Muscle of back (tissue), 11 donors: ENCODE results near the gene NT5C1A. TPM values are rescaled to one million over a fixed set of nuclear protein-coding genes. Genes with fewer than 3 reads are reported as not detected.

Source experiments
- DNase-seq, 3 donors: peaks; one replicate each; pipeline versions ENCODE4 v3.0.0 to v3.0.0-alpha.2; 2013
- polyA plus RNA-seq, 10 donors: library from polyadenylated mRNA; unstranded; fragments of 120-200 nt; gene quantifications; one replicate each; pipeline ENCODE4 v1.2.1, GENCODE V29; 2013; ENCODE audit not compliant: insufficient read length in 10 of 10

The NT5C1A gene
- polyA plus RNA-seq, 10 donors = 4.5 to 8.9 (median 6.5) TPM

DNA sequence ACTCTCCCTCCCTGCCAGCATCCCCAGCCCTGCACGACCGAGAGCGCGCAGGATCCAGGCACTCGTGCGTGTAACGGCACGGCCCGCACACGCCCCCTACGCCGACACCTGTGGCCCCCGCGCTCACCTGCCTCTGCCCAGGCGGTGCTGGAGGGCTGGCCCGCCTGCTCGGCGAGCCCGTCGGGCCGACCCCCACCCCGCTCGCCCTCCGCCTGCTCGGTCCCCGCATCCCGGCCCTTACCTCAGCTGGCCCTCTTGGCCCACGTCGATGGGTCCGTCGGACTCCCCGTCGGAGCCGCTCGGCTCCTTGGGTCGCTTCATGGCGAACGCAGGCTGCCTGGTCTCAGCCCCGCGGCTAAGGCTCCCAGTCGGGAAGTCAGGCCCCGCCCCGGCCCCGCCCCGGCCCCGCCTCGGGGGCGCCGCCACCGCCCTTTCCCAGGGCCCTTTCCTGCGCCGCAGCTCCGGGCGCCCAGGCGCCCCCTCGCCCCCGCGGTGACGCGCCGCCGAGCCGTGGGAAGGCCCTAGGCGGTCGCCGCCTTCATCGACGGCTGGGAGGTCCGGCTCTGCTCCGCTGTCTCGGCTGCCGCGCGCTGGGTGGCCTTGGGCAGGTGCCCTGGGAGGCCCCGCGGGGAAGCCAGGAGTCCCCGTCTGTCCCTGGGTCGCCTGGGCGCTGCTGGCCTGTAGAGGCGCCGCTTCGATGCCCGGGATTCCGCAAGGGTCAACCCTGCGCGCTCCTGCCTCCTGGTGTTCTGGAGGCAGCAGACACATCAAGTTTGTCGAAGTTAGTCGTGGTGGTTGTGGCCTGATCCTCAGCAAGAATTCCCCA, 32.4 kb downstream of the NT5C1A start, which contains the start of gene HEYL:
Gene HEYL (minus strand): TSS at position 339 of the 826 bp plus-strand sequence. CDS start 18 bp downstream, at position 321.
- DNase-seq = peak; percentile 47 to 86 (median 53)

DNA sequence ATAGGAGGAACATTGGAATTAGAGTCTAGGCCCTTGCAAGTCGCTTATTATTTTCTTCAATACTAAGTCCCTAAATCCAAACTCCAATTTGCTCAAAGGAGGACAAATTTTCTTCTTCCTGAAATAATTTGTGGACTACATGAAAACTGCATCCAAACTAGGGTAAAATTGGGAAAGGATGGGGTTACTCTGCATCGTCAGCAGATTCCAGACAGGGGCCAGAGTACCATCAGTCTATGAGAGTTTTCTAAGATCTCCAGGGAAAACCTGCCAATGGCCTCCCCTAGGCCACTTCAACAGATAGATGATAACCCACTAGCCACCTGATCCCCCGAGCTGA, 33.0 kb downstream of the NT5C1A start:
- DNase-seq = no peak

DNA sequence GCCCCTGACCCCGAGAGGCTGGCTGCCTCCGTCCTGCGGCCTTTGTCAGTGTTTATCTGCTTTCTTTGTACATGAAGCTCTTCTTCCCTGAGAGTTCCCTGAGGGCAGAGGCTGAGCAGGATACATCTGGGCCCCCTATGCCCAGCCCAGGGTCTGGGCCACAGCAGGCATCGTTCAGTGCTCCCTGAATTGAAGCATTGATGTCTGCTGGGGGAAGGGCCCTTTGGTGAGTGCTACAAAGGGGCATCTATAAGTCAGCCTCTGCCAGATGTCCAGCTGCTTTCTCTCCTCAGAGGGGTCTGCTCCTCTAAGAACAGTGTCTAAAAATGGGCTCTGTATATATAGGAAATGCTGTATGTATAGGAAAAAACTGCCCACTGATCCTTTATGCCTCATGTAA, 34.5 kb downstream of the NT5C1A start:
- DNase-seq = no peak

DNA sequence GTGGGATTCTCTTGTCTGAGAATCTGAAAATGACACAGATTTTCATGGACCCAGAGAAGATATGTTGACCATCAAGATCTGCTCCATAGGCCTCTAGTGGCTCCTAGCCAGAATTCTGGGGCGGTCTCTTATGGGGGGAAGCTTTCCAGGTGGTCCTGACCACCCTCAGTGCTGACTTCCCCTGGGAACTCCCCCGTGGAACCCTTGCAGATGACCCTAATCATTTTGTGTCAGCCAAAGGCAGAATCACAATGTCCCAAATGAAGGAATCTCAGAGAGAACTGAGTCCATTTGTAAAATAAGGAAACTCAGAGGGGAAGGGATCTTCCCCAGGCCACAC, 36.1 kb downstream of the NT5C1A start:
- no peak for DNase-seq

DNA sequence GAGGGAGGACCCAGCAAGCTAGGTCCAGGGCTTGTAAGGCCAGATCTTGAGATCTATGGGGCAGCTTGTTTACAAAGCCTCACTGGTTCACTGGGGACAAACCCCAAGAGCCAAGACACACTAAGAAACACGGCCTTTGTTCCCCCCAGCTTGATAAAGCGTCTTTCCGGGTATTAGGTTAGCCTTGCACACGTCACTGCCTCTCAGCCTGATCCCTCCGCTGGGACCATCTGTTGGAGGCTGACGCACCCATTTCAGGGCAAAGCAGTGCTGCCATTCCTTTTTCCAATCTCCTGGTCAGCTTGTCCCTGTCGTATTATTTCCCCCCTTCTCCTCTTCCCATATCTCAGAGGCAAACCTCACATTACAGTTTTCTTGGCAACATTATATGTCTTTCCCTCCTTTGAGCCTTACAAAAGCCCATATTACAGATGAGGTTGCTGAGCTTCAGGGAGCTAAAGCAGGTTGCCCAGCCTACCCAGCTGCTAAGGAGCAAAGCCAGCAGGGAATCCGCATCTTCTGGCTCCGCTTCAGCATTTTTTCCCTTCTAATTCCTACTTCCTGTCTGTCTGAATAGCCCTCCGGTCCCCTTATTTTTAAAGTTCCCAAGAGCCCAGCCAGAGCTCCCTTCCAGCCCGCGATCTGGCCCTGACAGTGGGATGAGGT, 36.6 kb downstream of the NT5C1A start:
- peak in 1 of 3 donors; percentile 57 for DNase-seq

DNA sequence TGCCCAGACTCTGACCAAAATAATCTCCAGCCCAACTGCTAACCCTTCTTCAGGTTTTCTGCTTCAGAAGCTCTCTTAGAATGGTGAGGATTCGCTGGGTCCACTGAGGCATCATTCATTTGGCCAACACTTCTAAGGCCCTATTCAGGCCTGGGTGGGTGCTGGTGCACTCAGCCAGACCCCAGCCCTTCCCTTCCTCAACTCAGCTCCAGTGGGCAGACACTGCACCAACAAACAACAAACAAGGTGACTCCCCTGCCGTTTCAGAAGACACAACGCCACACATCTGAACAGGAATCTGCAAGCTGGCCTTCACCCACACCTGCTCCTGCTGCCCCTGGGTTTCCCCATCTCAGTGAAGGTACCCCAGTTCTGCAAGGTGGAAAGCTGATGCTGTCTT, 38.5 kb downstream of the NT5C1A start:
- no peak for DNase-seq

DNA sequence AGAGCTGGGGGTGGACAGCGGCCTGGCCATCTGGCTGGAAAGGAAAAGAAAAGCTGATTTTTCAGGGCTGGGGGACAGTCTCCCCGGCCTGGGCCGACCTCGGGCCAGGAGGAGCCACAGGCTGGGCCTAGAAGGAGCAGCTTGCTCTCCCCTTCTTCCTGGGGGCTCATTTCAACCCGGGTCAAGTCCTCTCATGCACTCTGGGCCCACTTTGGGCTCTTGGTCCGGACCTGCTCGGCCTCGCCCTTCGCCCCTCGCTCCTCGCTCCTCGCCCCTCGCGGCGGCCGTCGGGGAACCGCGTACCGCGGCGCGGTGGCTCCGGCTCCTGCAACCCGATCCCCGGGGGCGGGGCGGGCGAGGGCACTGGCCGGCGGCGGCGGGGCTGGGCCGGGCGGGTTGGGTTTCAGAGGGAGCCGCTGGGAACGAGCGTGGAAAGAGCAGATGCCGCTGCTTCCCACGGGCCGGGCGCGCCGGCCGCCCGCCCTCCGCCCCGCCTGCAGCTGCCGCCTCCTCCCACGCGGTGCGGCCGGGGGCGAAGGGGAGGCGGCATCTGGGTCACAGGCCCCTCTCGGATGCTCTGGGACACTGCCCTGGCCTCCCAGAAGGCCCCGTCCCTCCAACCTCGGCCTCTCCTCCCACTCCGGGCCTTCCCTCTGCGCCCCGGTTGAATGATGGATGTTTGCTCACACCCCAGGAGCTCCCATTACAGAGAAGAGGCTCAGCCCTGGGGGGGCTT, 39.1 kb downstream of the NT5C1A start:
- DNase-seq = peak; percentile 63 to 83 (median 65)

DNA sequence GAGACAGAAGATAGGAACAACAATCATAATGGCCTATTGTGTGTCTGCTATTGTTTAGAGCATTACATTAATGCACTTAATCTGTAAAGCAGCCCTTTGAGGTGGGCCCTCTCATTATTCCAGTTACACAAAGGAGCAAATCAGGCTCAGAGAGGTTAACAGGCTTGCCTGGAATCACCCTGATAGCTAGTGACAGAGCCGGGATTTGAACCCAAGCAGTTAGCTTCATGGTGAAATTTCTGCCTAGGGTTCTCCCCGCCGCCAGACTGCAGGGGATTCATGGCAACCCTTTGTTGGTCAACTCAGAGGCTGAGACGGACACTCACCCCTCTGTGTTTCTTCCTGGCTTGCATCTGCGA, 39.6 kb downstream of the NT5C1A start:
- DNase-seq = no peak

DNA sequence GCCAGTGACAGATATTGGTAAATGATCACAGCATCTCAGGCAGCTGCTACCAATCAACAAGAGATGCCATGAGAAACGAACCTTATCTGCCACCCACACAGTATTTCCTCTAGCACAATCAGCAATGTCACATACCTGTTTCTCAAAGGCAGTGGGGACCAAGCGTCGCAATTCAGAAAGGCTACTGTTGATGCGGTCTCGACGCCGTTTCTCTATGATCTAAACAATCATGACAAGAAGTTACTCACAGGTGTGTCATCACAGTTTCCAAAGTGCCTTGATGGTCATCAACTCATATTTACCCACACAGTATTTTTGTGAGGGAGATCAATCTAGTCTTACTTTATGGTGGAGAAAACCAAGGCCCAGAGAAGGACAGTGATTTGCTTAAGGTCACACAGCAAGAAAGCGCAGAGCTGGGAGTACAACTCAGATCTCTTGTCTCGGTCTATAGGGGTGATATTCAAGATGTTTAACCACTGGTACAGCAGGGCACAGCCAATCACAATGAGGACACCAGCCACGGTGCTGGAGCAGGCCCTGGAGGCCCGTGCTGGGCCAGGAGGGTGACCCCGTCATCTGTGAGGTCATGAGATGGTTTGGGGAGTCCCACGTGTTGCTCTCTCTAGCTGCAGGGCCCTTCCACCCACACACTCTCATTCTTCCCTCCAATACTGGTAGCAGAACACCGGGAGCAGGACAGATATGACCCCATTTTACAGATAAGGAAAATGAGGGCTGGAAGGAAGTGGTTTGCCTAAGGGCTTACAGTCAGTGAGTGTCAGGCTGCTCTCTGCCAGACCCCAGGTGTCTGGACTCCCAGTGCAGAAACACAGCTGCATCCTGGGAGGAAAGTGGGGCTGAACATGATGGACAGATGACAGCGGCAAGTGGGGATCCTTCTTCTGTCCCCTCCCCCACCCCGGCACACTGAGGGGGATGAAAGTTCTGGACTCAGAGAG, 40.3 kb downstream of the NT5C1A start:
- no peak for DNase-seq

DNA sequence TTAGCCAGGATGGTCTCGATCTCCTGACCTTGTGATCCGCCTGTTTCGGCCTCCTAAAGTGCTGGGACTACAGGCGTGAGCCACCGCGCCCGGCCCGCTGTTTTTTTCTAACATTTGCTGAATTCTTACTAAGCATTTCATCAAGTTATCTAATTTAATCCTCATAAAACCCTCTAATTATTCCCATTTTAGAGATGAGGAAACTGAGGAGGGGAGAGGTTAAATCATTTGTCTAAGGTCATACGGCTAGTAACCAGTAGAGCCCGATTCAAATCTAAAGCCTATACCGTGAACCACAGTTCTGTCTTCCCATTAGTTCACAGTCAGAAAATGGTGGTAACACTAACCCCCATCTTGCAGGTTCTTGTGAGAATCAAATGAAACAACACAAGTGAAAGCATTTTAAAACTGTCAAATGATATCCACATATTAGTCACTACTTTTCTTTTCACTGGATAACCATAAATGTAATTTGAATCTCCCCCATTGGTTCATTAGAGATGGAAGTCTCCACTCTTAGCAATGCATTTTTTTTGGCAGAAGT, 43.0 kb downstream of the NT5C1A start:
- no peak for DNase-seq

DNA sequence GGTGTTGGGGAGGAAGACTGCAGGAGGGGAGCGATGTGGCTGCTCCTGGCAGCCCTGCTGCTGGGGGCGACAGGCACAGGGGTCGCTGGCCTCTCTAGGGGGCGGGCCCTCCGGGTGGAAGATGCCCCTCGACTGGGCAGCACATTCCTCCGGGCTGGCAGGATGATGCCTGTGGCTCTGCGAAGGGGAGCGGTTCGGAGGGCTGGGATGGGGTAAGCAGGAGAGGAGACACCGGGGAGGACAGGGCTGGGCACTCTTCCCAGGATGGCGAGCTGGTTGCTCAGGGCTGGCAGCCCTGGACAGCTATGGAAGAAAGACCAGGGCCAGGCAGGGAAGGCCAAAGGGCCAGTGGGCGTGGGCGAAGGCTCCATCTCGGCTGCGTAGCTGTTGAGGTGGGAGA, 45.3 kb downstream of the NT5C1A start:
- DNase-seq = no peak

DNA sequence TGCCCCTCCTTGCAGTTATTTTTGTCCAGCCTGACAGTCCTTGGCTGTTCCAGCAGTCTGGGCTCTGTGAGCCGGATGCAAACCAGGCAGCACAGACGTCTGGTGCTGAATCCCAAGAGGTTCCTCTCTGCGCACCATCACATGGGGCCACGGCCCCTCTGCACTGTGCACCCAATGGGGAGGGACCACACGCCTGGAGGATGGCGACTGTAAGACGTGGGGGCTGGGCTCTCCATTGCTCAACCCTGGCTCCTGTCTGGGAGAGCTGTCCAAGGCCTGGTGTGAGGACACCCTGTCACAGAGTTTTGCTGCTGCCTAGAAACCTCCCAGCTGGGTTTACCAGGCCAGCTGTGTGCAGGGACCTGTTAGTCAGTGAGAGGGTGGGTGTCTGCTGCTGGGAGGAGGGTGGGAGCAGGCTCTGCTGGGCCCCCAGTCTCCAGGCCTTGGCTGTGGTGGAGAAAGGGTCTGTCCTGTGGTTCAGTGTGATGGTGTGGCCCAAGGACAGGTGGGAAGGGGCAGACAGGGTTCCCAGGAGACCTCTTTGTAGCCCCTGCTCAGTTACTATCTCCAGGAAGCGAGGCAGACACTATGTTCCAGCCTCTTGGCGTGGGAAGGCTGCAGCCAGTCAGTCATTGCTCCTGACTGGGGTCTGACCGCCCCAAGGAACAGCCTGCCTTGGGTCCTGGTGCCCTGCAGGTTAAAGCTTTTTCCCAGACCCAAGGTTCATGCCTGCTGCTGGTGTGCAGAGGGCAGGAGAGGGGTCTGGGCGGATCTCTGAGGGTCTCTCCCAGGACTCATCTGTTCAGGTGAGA, 46.2 kb downstream of the NT5C1A start:
- peak in 1 of 3 donors; percentile 62 for DNase-seq

DNA sequence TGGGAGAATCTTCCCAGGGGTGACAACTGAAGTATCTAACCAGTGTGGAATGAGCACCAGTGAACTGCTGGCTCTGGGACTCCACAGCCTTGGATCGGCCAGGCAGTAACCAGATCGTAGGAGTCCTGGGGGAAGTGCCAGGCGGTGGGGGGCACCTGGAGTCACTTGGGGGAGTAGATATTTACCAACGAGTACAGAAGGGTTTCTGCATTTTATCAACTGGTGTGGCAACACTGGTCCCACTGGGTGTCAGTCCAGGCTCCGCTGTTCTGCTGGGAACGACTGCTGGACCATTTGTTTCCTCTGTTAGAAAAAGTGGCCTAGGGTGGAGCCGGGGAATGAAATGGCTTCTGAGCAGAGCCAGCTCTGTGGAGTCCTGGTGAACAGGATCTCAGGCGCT, 46.9 kb downstream of the NT5C1A start:
- no peak for DNase-seq

DNA sequence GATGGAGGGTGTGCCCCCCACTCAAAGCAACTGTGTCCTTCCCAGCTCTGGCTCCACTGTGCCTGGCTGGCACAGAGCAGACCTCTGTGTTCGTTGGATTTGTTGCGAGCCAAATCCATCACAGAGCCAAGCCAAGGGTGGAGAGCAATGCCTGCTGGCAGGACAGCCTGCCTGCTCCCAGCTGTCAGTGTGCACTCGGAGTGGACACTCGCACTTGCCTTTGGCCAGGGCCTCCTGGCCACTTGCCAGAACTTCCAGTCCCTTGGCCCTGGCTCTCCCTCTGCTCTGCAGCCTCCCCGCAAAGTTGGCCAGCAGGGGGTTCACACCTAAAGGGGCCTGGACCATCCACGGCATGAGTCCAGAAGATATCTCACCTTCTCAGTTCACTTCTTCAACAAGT, 48.9 kb downstream of the NT5C1A start:
- peak; percentile 54 to 71 (median 54) for DNase-seq

DNA sequence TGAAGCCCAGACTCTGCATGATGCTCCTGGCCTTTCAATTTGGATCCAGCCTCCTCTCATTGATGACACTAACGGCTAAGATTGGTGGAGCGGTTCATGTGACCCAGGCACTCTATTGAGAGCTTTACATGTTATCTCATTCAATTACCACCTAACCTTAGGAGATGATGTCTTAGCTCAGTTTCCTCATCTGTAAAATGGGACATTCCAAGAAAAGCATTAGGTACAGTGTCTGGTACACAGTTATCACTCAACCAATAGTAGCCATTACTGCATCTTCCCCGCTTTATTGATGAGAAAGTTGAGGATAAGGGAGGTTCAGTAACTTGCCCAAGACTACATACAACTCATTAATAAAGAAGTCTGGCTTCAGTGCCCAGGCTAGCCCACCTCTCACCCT, 49.5 kb downstream of the NT5C1A start:
- no peak for DNase-seq

DNA sequence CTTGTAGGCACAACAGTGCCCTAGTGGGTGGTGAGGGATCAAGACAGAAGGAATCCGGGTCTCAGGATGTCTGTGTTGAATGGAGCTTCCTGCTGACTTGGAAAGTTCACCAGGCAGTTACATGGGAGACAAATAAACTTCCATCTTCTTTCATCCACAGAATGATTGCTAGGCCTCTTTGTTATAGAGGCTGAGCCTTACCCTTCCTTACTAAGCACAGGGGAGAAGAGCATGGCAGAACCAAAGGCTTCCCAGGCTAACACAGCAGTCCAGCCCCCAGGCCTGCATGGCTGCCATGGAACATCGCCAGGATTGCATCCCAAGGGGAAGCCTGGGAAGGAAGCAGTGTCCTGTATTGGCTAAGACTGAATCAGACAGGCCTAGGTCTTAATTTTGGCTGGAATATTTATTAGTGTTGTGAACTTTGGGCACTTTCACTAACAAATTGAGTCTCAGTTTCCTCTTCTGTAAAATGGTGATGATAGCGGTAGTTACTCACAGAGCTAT, 51.2 kb downstream of the NT5C1A start:
- DNase-seq = no peak

DNA sequence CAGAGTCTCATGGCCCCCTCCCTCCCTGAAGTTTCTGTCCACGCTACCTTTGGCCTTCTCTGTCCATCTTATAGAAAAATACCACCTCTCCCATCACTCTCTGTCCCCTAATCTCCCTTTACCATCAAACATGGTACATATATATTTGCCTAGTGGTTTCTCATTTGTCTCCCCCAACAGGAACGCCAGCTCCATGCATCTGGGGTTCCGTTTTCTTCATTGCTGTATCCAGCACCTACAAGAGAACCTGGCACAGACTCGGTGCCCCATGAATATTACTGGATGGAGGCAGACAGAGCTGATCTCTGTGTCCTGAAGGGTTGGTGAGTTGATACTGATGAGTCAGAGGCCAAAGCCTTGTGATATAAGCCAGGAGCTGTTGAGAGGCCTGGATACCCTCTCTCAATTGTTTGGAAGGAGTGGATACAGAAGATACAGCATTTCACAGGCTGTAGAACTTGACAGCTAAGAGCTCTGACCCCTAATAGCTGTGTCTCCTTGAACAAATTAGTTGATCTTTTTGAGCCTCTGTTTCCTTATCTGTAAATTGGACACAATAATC, 54.3 kb downstream of the NT5C1A start:
- DNase-seq = no peak

DNA sequence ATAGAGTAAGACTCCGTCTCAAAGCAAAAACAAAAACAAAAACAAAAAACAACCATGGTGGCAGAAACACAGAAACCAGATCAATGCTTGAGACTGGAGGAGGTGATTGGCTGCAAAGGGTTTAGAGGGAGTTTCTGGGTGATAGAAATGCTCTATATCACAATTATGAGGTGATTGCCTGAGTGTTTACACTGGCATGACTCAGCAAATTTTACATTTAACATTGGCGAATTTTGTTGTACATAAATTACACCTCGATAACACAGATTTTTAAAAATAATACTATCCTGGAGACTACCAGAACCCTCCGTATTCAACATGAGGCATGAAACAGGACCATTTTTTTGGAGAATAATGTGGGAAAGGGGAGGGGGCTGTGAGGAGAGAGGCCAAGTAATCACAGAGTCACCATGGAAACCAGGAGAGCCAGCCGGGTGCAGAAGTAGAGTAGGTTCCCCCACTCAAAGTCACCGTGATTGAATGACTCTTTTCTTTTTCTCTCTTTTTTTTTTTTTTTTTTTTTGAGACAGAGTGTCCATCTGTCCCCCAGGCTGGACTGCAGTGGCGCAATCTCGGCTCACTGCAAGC, 56.7 kb downstream of the NT5C1A start:
- DNase-seq = no peak

DNA sequence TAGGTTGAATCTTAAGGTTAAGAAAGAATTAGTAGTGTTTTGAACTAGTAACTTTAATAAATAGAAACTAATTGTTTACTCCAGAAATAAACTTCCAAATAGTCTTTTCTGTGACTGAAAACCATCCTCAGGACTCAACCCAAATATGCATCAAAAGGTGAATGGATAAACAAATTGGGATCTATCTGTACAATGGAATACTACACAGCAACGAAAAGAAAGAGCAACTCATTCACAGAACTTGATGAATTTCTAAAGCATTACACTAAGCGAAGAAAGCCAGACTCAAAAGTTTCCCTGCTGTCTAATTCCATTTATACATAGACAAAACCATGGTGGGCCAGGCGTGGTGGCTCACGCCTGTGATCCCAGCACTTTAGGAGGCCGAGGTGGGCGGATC, 57.4 kb downstream of the NT5C1A start:
- no peak for DNase-seq

DNA sequence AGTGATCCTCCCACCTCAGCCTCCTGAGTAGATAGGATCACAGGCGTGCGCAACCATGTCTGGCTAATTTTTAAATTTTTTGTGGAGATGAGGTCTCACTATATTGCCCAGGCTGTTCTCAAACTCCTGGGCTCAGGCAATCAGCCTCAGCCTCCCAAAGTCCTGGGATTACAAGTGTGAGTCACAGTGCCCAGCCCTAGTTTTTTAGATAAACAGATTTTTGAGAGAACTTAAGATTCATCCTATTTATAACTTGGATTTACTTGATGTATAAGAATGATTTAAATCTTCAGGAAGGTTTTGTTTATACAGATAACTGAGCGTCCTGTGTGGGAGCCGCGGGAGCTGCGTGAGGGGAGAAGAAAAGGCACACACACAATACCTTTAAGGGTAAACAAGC, 58.7 kb downstream of the NT5C1A start:
- no peak for DNase-seq
